H1 (cell line): ENCODE results near the gene GSC. TPM values are rescaled to one million over a fixed set of nuclear protein-coding genes. Genes with fewer than 3 reads are reported as not detected.

Experiments used
- CTCF ChIA-PET: fragments of 300-600 bp; sonication (Branson Sonifier 250); formaldehyde crosslinking; loops from one replicate; lab custom pipeline; 2021; ENCODE audit not compliant: partially characterized antibody; lab: Charles Lee
- POLR2A ChIA-PET: fragments of 300-600 bp; sonication (Branson Sonifier 250); formaldehyde crosslinking; loops from one replicate; lab custom pipeline; 2021; ENCODE audit warnings: inconsistent platforms; ENCODE audit not compliant: partially characterized antibody; lab: Charles Lee
- DNase-seq, 2 experiments: peaks; one replicate each; pipeline versions ENCODE4 v3.0.0 to v3.0.0-alpha.2; 2010 to 2022; ENCODE audit warnings: low spot score in 2 of 2, low read depth in 1 of 2, mixed read lengths in 1 of 2
- FAIRE-seq: peaks from 2 replicates; lab custom pipeline; 2011; peaks lifted over from hg19 to GRCh38; lab: Jason Lieb, UNC
- H2AFZ ChIP-seq: 2 replicates; pipeline ENCODE4 v1.8.1; 2012; ENCODE audit warnings: low read length, inconsistent platforms
- H2AK5ac ChIP-seq: 2 replicates; pipeline ENCODE4 v1.6.1; 2013; ENCODE audit warnings: low read depth, low read length
- H2BK120ac ChIP-seq: replicated peaks from 2 replicates; pipeline ENCODE3; 2013; ENCODE audit warnings: low read depth, low read length, inconsistent platforms
- H2BK12ac ChIP-seq: 2 replicates; pipeline ENCODE4 v1.6.1; 2013; ENCODE audit warnings: low read depth, low read length
- H2BK15ac ChIP-seq: 2 replicates; pipeline ENCODE4 v1.6.1; 2013; ENCODE audit warnings: low read length
- H2BK20ac ChIP-seq: 2 replicates; pipeline ENCODE4 v1.6.1; 2013; ENCODE audit warnings: low read length
- H2BK5ac ChIP-seq: 2 replicates; pipeline ENCODE4 v1.6.1; 2013; ENCODE audit warnings: low read depth, low read length
- H3K14ac ChIP-seq: 2 replicates; pipeline ENCODE4 v1.6.1; 2013; ENCODE audit warnings: inconsistent platforms; ENCODE audit not compliant: insufficient read length
- H3K18ac ChIP-seq: 2 replicates; pipeline ENCODE4 v1.6.1; 2013; ENCODE audit warnings: low read length; ENCODE audit errors: extremely low read depth
- H3K23ac ChIP-seq: 2 replicates; pipeline ENCODE4 v1.6.1; 2013; ENCODE audit warnings: inconsistent platforms; ENCODE audit not compliant: insufficient read length
- H3K23me2 ChIP-seq: 2 replicates; pipeline ENCODE4 v1.6.1; 2013; ENCODE audit warnings: low read depth, low read length
- H3K27ac ChIP-seq: 2 replicates; pipeline ENCODE4 v1.6.1; 2011; ENCODE audit warnings: low read depth, low read length, inconsistent platforms
- H3K27me3 ChIP-seq, 4 experiments: replicated peaks in 1 of 4; 1 replicate in 1 of 4; 2 replicates in 3 of 4; pipeline versions ENCODE4 v1.6.1 to v1.8.1; 2011 to 2013; ENCODE audit warnings: low read length in 3 of 4, mild to moderate bottlenecking in 3 of 4, inconsistent platforms in 2 of 4, mixed read lengths in 2 of 4, moderate library complexity in 1 of 4; ENCODE audit not compliant: control insufficient read depth in 3 of 4, insufficient read depth in 3 of 4; ENCODE audit errors: extremely low read depth in 1 of 4
- H3K36me3 ChIP-seq, 4 experiments: 2 replicates each; pipeline versions ENCODE4 v1.6.1 to v1.8.1; 2011 to 2013; ENCODE audit warnings: mild to moderate bottlenecking in 4 of 4, low read length in 3 of 4, moderate library complexity in 2 of 4, control low read depth in 1 of 4, inconsistent platforms in 1 of 4; ENCODE audit not compliant: insufficient read depth in 4 of 4, control insufficient read depth in 2 of 4
- H3K4ac ChIP-seq: replicated peaks from 2 replicates; pipeline ENCODE3; 2013; ENCODE audit warnings: low read length, low read depth, mixed read lengths, inconsistent platforms; ENCODE audit not compliant: insufficient read length
- H3K4me1 ChIP-seq, 4 experiments: replicated peaks in 1 of 4; 1 replicate in 1 of 4; 2 replicates in 3 of 4; pipeline versions ENCODE4 v1.6.1 to v1.8.1; 2011 to 2013; ENCODE audit warnings: low read length in 3 of 4, inconsistent platforms in 2 of 4, mixed read lengths in 1 of 4; ENCODE audit not compliant: insufficient read depth in 4 of 4, control insufficient read depth in 3 of 4
- H3K4me2 ChIP-seq, 2 experiments: 2 replicates each; pipeline versions ENCODE4 v1.6.1 to v1.8.1; 2011 to 2013; ENCODE audit warnings: low read depth in 2 of 2, low read length in 2 of 2, control low read depth in 1 of 2, inconsistent platforms in 1 of 2, mild to moderate bottlenecking in 1 of 2; ENCODE audit not compliant: insufficient read depth in 1 of 2
- H3K4me3 ChIP-seq, 4 experiments: fragments of 200-600, 300-600 bp in 1 of 4; sonication (generic), shearing (Covaris generic), sonication (Bioruptor Twin) in 1 of 4; 2 replicates each; pipeline versions ENCODE4 v1.5.1 to v1.8.1; 2011 to 2016; ENCODE audit warnings: low read length in 4 of 4, low read depth in 3 of 4, control low read depth in 2 of 4, inconsistent platforms in 2 of 4, mild to moderate bottlenecking in 2 of 4, mixed read lengths in 1 of 4, moderate library complexity in 1 of 4; ENCODE audit not compliant: insufficient read depth in 2 of 4; ENCODE audit errors: extremely low read depth in 1 of 4
- H3K56ac ChIP-seq: replicated peaks from 2 replicates; pipeline ENCODE3; 2013; ENCODE audit warnings: low read depth, mild to moderate bottlenecking, mixed read lengths, low read length, inconsistent platforms; ENCODE audit not compliant: insufficient read length
- H3K79me1 ChIP-seq: 2 replicates; pipeline ENCODE4 v1.6.1; 2013; ENCODE audit warnings: low read depth, low read length, control low read depth
- H3K79me2 ChIP-seq, 2 experiments: 2 replicates each; pipeline versions ENCODE4 v1.6.1 to v1.8.1; 2012 to 2013; ENCODE audit warnings: low read length in 2 of 2, mild to moderate bottlenecking in 2 of 2, inconsistent platforms in 1 of 2; ENCODE audit not compliant: insufficient read depth in 2 of 2, control insufficient read depth in 1 of 2
- H3K9ac ChIP-seq, 4 experiments: replicated peaks in 1 of 4; 1 replicate in 1 of 4; 2 replicates in 3 of 4; pipeline versions ENCODE4 v1.6.1 to v1.8.1; 2011 to 2013; ENCODE audit warnings: low read depth in 3 of 4, low read length in 3 of 4, control low read depth in 2 of 4, mild to moderate bottlenecking in 2 of 4, moderate library complexity in 2 of 4, inconsistent platforms in 1 of 4; ENCODE audit errors: extremely low read depth in 1 of 4
- H3K9me3 ChIP-seq, 2 experiments: 2 replicates each; pipeline versions ENCODE4 v1.6.1 to v1.8.1; 2012 to 2013; ENCODE audit warnings: mild to moderate bottlenecking in 2 of 2, moderate library complexity in 2 of 2, control low read depth in 1 of 2, inconsistent platforms in 1 of 2, low read depth in 1 of 2, low read length in 1 of 2, mixed read lengths in 1 of 2; ENCODE audit not compliant: insufficient read depth in 2 of 2
- H4K20me1 ChIP-seq, 2 experiments: replicated peaks in 1 of 2; 2 replicates each; pipeline versions ENCODE3 to v1.8.1; 2011 to 2013; ENCODE audit warnings: inconsistent platforms in 2 of 2, low read length in 2 of 2, mild to moderate bottlenecking in 1 of 2; ENCODE audit not compliant: insufficient read depth in 2 of 2, control insufficient read depth in 1 of 2
- H4K5ac ChIP-seq: 2 replicates; pipeline ENCODE4 v1.6.1; 2013; ENCODE audit warnings: low read length, low read depth, mixed read lengths, inconsistent platforms; ENCODE audit not compliant: insufficient read length
- H4K8ac ChIP-seq: 2 replicates; pipeline ENCODE4 v1.8.0; 2013; ENCODE audit warnings: mild to moderate bottlenecking, moderate library complexity, low read length, inconsistent platforms; ENCODE audit not compliant: insufficient read depth; ENCODE audit errors: extremely low read depth
- H4K91ac ChIP-seq: replicated peaks from 2 replicates; pipeline ENCODE3; 2013; ENCODE audit warnings: low read length, mixed read lengths, inconsistent platforms; ENCODE audit not compliant: insufficient read length
- CTCF ChIP-seq, 3 experiments: IDR thresholded peaks; 1 replicate in 2 of 3; 2 replicates in 1 of 3; pipeline versions ENCODE4 v1.5.1 to v1.6.1; 2011; ENCODE audit warnings: low read length in 3 of 3, mild to moderate bottlenecking in 3 of 3, inconsistent platforms in 2 of 3, low read depth in 1 of 3, moderate library complexity in 1 of 3; ENCODE audit not compliant: insufficient read depth in 1 of 3; ENCODE audit errors: control extremely low read depth in 1 of 3
- EP300 ChIP-seq, 2 experiments: IDR thresholded peaks; 1 replicate in 1 of 2; 2 replicates in 1 of 2; pipeline ENCODE4 v1.6.1; 2011 to 2012; ENCODE audit warnings: low read depth in 2 of 2, low read length in 2 of 2, mild to moderate bottlenecking in 2 of 2, borderline replicate concordance in 1 of 2, inconsistent platforms in 1 of 2, moderate library complexity in 1 of 2
- GABPA ChIP-seq: IDR thresholded peaks from 2 replicates; pipeline ENCODE4 v1.6.1; 2011; ENCODE audit warnings: mild to moderate bottlenecking, low read length, moderate library complexity, borderline replicate concordance; ENCODE audit not compliant: insufficient read depth
- NRF1 ChIP-seq: IDR thresholded peaks from 2 replicates; pipeline ENCODE4 v1.6.1; 2011; ENCODE audit warnings: mild to moderate bottlenecking, low read depth, low read length, improper control_type of control experiment
- RAD21 ChIP-seq, 2 experiments: IDR thresholded peaks in 1 of 2; conservative IDR thresholded peaks in 1 of 2; 2 replicates each; pipeline ENCODE4 v1.6.1; 2011; ENCODE audit warnings: low read depth in 2 of 2, low read length in 2 of 2, improper control_type of control experiment in 1 of 2, inconsistent platforms in 1 of 2, mild to moderate bottlenecking in 1 of 2, moderate library complexity in 1 of 2
- RNF2 ChIP-seq: fragments of 200-900, 300-1000 bp; sonication (generic); IDR thresholded peaks from 2 replicates; pipeline ENCODE4 v1.7.1; 2016; ENCODE audit warnings: borderline replicate concordance, low read depth, mild to moderate bottlenecking, antibody characterized with exemption, low read length; ENCODE audit not compliant: poor library complexity, severe bottlenecking; ENCODE audit errors: missing control alignments
- SP2 ChIP-seq: IDR thresholded peaks from 2 replicates; pipeline ENCODE4 v1.6.1; 2012; ENCODE audit warnings: mild to moderate bottlenecking, low read length, inconsistent platforms
- YY1 ChIP-seq: IDR thresholded peaks from 2 replicates; pipeline ENCODE4 v1.6.1; 2011; ENCODE audit warnings: low read depth, mild to moderate bottlenecking, low read length
- WGBS, 2 experiments: shearing (Covaris generic) in 1 of 2; methylation state at CpG; one replicate each; pipeline versions ENCODE4 v1.1.6 to v1.1.7; 2013 to 2015; ENCODE audit warnings: low lambda C conversion rate in 2 of 2, mixed read lengths in 2 of 2, inconsistent platforms in 1 of 2, low coverage in 1 of 2, missing lambda C conversion rate in 1 of 2; ENCODE audit not compliant: insufficient replicate concordance in 2 of 2, insufficient coverage in 1 of 2, insufficient read length in 1 of 2; ENCODE audit errors: extremely low coverage in 1 of 2, missing lambda C conversion rate in 1 of 2; 5-methylcytosine and 5-hydroxymethylcytosine counted together
- polyA plus RNA-seq, 7 experiments: library from polyadenylated mRNA; depleted of rRNA in 3 of 7; stranded (reverse) in 5 of 7; unstranded in 2 of 7; fragments of >200 nt in 5 of 7; fragments of 200-250 nt in 2 of 7; gene quantifications; 1 replicate in 5 of 7; 2 replicates in 1 of 7; 4 replicates in 1 of 7; pipeline versions ENCODE4 v1.2.1 to v1.2.3, GENCODE V29; 2011 to 2013; ENCODE audit warnings: missing spikeins in 2 of 7, mixed read lengths in 2 of 7
- total RNA-seq: library from RNA; stranded (reverse); fragmentation: NEBNext Ultra II Directional; extraction: Animal tissue kit (Norgen Biotek cat#: 25700); gene quantifications from 2 replicates; pipeline ENCODE4 v1.2.1, GENCODE V29; 2021

Gene GSC
- total and polyA plus RNA-seq, 2 of the 8 experiments (the other 6 are each of a cell fraction or from before 2014, with no cell fraction given) = 0.17 to 0.54 TPM

GRCh38 chr14:94748667-94749347, 21.1 kb downstream of the GSC start:
- H2BK12ac ChIP-seq = no peak overlapping the region
- H3K14ac ChIP-seq = no peak overlapping the region
- H3K4me1 ChIP-seq = no peaks in the 10 kb centered on the region
- H3K18ac ChIP-seq = no peak overlapping the region
- no peak overlapping the region for H3K23ac ChIP-seq
- ChIA-PET POLR2A (interaction anchor here (0.6 to 1.1 kb wide), 2 partner anchors 23 to 33 kb away, joined by 3 to 5 read pairs; no protein-coding TSS in a partner anchor), CTCF (interaction anchor here (0.5 to 4.5 kb wide), 37 partner anchors 8 to 817 kb away, joined by 3 to 40 read pairs (median 4); partner anchors contain the start of genes GSC and SERPINA5)
- H2AFZ ChIP-seq = 0 out of 2 replicates have a peak overlapping the region, but pooled peaks have one; percentile 9
- no peak overlapping the region for H4K91ac ChIP-seq
- H3K79me2 ChIP-seq = no peaks in the 10 kb centered on the region
- no peaks in the 10 kb centered on the region for H3K9me3 ChIP-seq
- no peaks in the 10 kb centered on the region for H4K20me1 ChIP-seq
- H4K5ac ChIP-seq = no peak overlapping the region
- H3K27me3 ChIP-seq = no peaks in the 10 kb centered on the region
- no peaks in the 10 kb centered on the region for H3K23me2 ChIP-seq
- no peak overlapping the region for H4K8ac ChIP-seq
- no peak overlapping the region for H3K4me2 ChIP-seq
- DNase-seq (peak in 1 of 2 experiments; percentile 75), FAIRE-seq (peak; percentile 85)
- H3K36me3 ChIP-seq = no peaks in the 10 kb centered on the region
- no peaks in the 10 kb centered on the region for H3K79me1 ChIP-seq
- 49% methylated on average over 11 of the region's 11 CpGs; no CpG with 5 or more reads in 1 of the 2 experiments for WGBS, 2 experiments
- no peak overlapping the region for H3K56ac ChIP-seq
- no peak overlapping the region for H2BK20ac ChIP-seq
- no peak overlapping the region for H3K27ac ChIP-seq
- H3K4ac ChIP-seq = no peak overlapping the region
- no peak overlapping the region for H3K9ac ChIP-seq
- H2BK15ac ChIP-seq = no peak overlapping the region
- no peak overlapping the region for H2AK5ac ChIP-seq
- H2BK5ac ChIP-seq = no peak overlapping the region
- H3K4me3 ChIP-seq = no peak overlapping the region
- H2BK120ac ChIP-seq = no peak overlapping the region
- TF ChIP-seq RNF2 (no peak), RAD21 (IDR thresholded peaks at IDR 0.05 in 1 of 2, conservative IDR thresholded peaks at IDR 0.05 in 1 of 2; ENCODE audit: low read depth in 2 of 2, low read length in 2 of 2) (peak; percentile 82 to 87), NRF1 (no peak), GABPA (no peak), CTCF (IDR thresholded peaks at IDR 0.05; ENCODE audit: control extremely low read depth in 1 of 3, insufficient read depth in 1 of 3, low read depth in 1 of 3, low read length in 3 of 3) (peak; percentile 69 to 94 (median 84)), EP300 (IDR thresholded peaks at IDR 0.05; ENCODE audit: borderline replicate concordance in 1 of 2, low read depth in 2 of 2, low read length in 2 of 2) (no peak), YY1 (peak; percentile 74), SP2 (no peak)
